Measurements from ENCODE around the gene SELENOV.

SELENOV gene

DNA sequence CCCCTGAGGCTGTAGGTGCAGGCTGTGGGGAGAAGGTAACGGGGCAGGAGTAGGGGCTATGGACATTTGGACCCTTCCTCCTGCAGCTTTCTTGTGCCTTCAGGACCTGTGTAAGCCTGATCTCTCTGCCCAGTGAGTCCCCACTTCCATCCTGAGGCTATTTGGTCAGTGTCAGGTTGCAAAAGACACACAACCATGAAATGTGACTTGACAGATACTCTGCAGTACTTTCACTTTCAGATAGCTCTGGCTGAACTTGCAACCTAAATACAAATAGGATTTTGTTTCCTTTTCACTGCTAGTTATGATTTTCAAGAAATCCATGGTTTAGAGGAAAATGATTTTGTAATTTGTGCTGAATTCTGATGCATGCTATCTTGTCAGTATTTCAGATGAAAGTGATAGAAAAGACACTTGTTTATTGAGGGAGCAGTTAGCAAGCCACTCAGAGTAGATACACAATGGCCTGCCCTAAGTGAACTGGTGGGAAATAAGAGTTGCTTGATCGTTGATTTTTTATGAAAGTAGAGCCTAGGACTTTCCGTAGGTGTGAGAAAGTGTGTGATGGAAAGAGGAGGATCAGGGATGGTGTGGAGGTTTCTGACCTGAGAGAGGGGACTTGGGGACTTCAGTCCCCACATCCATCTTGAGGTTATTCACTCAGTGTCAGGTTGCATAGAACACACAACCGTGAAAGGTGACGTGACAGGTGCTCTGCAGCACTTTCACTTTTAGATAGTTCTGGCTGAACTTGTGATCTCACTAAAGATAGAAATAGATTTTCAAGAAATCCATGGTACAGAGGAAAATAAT lies 43.1 kb downstream of the SELENOV start:
- DNase-seq = peak in 1 of 56 donors; percentile 2

DNA sequence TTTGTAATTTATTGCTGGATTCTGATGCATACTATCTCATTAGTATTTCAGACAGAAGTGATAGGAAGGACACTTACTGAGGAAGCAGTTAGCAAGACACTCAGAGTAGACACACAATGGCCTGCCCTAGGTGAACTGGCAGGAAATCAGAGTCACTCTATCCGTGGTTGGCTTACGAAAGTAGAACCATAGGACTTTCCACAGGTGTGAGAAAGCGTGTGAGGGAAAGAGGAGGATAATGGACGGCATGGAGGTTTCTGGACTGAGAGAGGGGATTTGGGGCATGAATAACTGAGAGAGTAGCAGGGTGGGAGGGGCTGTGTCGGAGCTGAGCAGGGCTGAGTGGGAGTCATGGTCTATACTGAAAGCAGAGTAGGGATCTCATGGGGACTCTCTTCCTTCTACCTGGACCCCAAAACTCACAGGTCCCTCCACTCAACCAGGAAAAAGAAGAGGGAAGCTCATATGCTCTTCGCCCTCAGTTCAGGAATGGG lies 43.7 kb downstream of the SELENOV start:
- no peak for DNase-seq

DNA sequence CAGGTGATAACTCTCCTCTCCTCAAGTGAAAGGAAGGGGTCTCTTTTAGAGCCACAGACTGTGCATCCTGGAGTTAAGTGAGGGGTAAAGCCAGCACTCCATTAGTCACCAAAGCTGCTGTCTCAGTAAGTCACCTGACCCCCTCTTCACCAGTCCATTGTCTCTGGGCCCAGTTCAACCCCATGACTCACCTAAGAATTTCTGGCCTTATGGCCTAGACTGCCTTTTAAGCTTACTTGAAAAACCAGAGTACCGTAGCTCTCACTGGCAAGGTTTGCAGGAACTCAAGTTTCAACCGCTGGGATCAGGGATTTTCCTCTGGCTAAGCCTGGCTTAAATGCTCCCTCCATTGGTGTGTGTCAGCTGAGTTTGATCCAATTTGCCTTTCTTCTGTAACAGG lies 48.5 kb downstream of the SELENOV start:
- no peak for DNase-seq

DNA sequence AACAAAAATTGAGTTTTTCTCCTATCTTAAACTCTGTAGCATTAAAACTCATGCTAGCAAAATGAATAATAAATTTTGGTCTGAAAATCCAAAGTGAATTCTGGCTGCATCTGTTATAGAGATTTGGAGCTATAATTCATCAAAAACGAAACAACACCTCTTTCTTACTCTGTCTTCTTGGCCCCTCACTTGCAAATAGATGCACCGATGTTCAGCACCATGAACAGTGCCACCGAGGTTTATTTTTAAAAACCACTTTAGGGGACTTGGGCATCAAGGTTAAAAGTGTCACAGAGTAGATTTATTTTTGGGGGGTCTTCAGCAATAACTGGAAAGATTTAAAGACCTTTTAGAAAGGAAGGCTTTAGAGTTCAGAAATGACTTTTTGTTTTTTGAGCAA lies 51.1 kb downstream of the SELENOV start:
- DNase-seq = no peak

DNA sequence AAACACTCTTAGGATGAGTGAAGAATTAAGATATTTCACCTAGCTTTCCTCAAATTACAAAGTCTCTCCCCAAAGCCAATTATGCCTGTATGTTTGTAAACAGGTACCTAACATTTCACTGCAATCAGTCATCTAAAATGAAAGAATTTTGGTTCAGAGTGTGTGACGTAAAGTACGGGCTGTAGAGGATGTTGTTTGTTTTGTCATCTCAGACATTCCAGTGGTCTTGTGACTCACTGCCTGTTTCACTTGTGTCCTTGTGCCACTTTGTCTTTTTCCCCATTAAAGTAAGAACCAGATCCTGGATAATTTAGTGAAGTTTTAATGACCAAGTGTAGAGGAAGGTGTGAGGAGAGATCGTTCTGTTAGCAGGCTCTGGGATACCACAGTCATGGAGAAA lies 53.7 kb downstream of the SELENOV start:
- no peak for DNase-seq
